HepG2 (cell line): ENCODE results near the gene ZC3H14. TPM values are rescaled to one million over a fixed set of nuclear protein-coding genes. Genes with fewer than 3 reads are reported as not detected.

Source experiments
- ATAC-seq: fragments of 200-7000 bp; cut with Tn5 transposase; 3 replicates; pipeline ENCODE4 v1.9.1; 2020; ENCODE audit warnings: mild to moderate bottlenecking, moderate library complexity
- BruUV-seq: library from RNA; stranded (reverse); fragments of 400-500 nt; replicated peaks from 2 replicates; lab custom pipeline; 2021; lab: Mats Ljungman, UMichigan
- CTCF ChIA-PET: fragments of 300-600 bp; formaldehyde crosslinking; extraction: SDS; loops from one replicate; lab custom pipeline; 2021; ENCODE audit warnings: low total read pairs, inconsistent platforms, low intra/inter-chr PET ratio; lab: Yijun Ruan, JAX
- POLR2A ChIA-PET: fragments of 350-600 bp; sonication (Branson Sonifier 250); formaldehyde crosslinking; loops from one replicate; lab custom pipeline; 2020; ENCODE audit warnings: antibody characterized with exemption, inconsistent platforms; lab: Yijun Ruan, JAX
- DNase-seq: peaks from one replicate; pipeline ENCODE4 v3.0.0-alpha.2; 2015; ENCODE audit warnings: low spot score
- FAIRE-seq: peaks from 3 replicates; lab custom pipeline; 2011; peaks lifted over from hg19 to GRCh38; lab: Jason Lieb, UNC
- H2AFZ ChIP-seq: one replicate; pipeline ENCODE4 v1.6.1; 2011; ENCODE audit warnings: low read length, inconsistent platforms
- H3K27ac ChIP-seq: fragments of 300-600 bp; 3 replicates; pipeline ENCODE4 v1.8.0; 2011; ENCODE audit warnings: mixed run types, mild to moderate bottlenecking, mixed read lengths, low read length, inconsistent platforms; ENCODE audit not compliant: insufficient read depth; ENCODE audit errors: extremely low read length
- H3K27me3 ChIP-seq, 2 experiments: fragments of 200-600 bp in 1 of 2; 2 replicates in 1 of 2; 3 replicates in 1 of 2; pipeline versions ENCODE4 v1.6.0 to v1.8.0; 2011; ENCODE audit warnings: low read length in 2 of 2, mild to moderate bottlenecking in 2 of 2, moderate library complexity in 2 of 2, inconsistent platforms in 1 of 2; ENCODE audit not compliant: insufficient read depth in 2 of 2, control insufficient read depth in 1 of 2
- H3K36me3 ChIP-seq, 2 experiments: fragments of 200-600 bp in 1 of 2; replicated peaks in 1 of 2; 2 replicates in 1 of 2; 3 replicates in 1 of 2; pipeline versions ENCODE4 v1.5.1 to v1.8.0; 2011; ENCODE audit warnings: low read length in 2 of 2, inconsistent platforms in 1 of 2; ENCODE audit not compliant: insufficient read depth in 2 of 2, control insufficient read depth in 1 of 2
- H3K4me1 ChIP-seq: 2 replicates; pipeline ENCODE4 v1.5.1; 2012; ENCODE audit warnings: low read length, inconsistent platforms; ENCODE audit not compliant: insufficient read depth
- H3K4me2 ChIP-seq: 2 replicates; pipeline ENCODE4 v1.6.0; 2011; ENCODE audit warnings: low read depth, low read length, inconsistent platforms
- H3K4me3 ChIP-seq, 3 experiments: fragments of 200-600 bp in 1 of 3; sonication (generic), shearing (Covaris generic) in 1 of 3; replicated peaks in 1 of 3; 2 replicates each; pipeline ENCODE4 v1.5.1; 2011 to 2016; ENCODE audit warnings: low read length in 3 of 3, inconsistent platforms in 2 of 3, low read depth in 2 of 3, mild to moderate bottlenecking in 2 of 3, control low read depth in 1 of 3, mixed read lengths in 1 of 3; ENCODE audit not compliant: insufficient read depth in 1 of 3
- H3K79me2 ChIP-seq: one replicate; pipeline ENCODE4 v1.6.1; 2011; ENCODE audit warnings: low read length, inconsistent platforms; ENCODE audit not compliant: insufficient read depth
- H3K9ac ChIP-seq: 2 replicates; pipeline ENCODE4 v1.6.0; 2011; ENCODE audit warnings: mild to moderate bottlenecking, low read depth, low read length, inconsistent platforms; ENCODE audit not compliant: insufficient read depth
- H3K9me3 ChIP-seq: 2 replicates; pipeline ENCODE4 v1.5.1; 2012; ENCODE audit warnings: mild to moderate bottlenecking, low read length
- H4K20me1 ChIP-seq: 2 replicates; pipeline ENCODE4 v1.6.0; 2011; ENCODE audit warnings: inconsistent platforms, mild to moderate bottlenecking, low read length, moderate library complexity; ENCODE audit not compliant: insufficient read depth
- HNF4A ChIP-seq: sonication (generic); formaldehyde crosslinking; IDR thresholded peaks from 2 replicates; pipeline ENCODE4 v1.4.0; 2020; ENCODE audit warnings: missing genetic modification reagents
- PHF21A ChIP-seq: sonication (generic); formaldehyde crosslinking; IDR thresholded peaks from 2 replicates; pipeline ENCODE4 v1.5.0; 2020; ENCODE audit warnings: mild to moderate bottlenecking, missing genetic modification reagents
- ZMYM3 ChIP-seq: sonication (generic); formaldehyde crosslinking; IDR thresholded peaks from 2 replicates; pipeline ENCODE4 v1.5.1; 2020; ENCODE audit warnings: mild to moderate bottlenecking, missing genetic modification reagents
- ZMYM4 ChIP-seq: sonication (generic); formaldehyde crosslinking; IDR thresholded peaks from 2 replicates; pipeline ENCODE4 v1.8.1; 2023; ENCODE audit warnings: mild to moderate bottlenecking, missing genetic modification reagents
- ZNF850 ChIP-seq: sonication (generic); formaldehyde crosslinking; conservative IDR thresholded peaks from 2 replicates; pipeline ENCODE4 v1.9.0; 2021; ENCODE audit warnings: mild to moderate bottlenecking, missing genetic modification reagents
- WGBS: methylation state at CpG from one replicate; pipeline ENCODE4 v1.1.6; 2017; ENCODE audit warnings: low lambda C conversion rate; 5-methylcytosine and 5-hydroxymethylcytosine counted together
- in situ Hi-C: cut with HindIII; loops from 2 replicates; pipeline ENCODE4 v1.10.0; 2017; ENCODE audit warnings: low pct_unique_long_range_greater_than_20kb; ENCODE audit not compliant: extremely low pct_ligation_motif_present
- intact Hi-C: fragments of 100-400 bp; cut with micrococcal nuclease; formaldehyde crosslinking; loops from one replicate; pipeline ENCODE4 v1.10.0; 2022; ENCODE audit not compliant: unreplicated experiment
- polyA plus RNA-seq, 8 experiments: library from polyadenylated mRNA; depleted of rRNA in 3 of 8; stranded (reverse) in 7 of 8; unstranded in 1 of 8; fragments of >200 nt; fragmentation: Illumina TruSeq in 4 of 8; extraction: Trizol in 4 of 8; gene quantifications; 2 replicates each; pipeline versions ENCODE4 v1.2.1 to v1.2.3, GENCODE V29; 2011 to 2016; ENCODE audit warnings: low read depth in 4 of 8, missing spikeins in 1 of 8, mixed read lengths in 1 of 8; ENCODE audit not compliant: insufficient read depth in 1 of 8
- small RNA-seq, 3 experiments: library from RNA; depleted of rRNA; stranded (forward); fragments of <200 nt; gene quantifications; one replicate each; pipeline ENCODE3, GENCODE V24; 2012; ENCODE audit warnings: low read depth in 2 of 3, low replicate concordance in 1 of 3; ENCODE audit not compliant: insufficient read length in 3 of 3, insufficient read depth in 2 of 3
- total RNA-seq, 5 experiments: library from RNA; depleted of rRNA; stranded (reverse); fragments of >200 nt; fragmentation: Illumina TruSeq; extraction: Trizol; gene quantifications; 2 replicates each; pipeline ENCODE4 v1.2.3, GENCODE V29; 2016; ENCODE audit warnings: low read depth in 1 of 5
- TF ChIP-seq, protein P1 (sequence below): sonication (generic); formaldehyde crosslinking; IDR thresholded peaks from 2 replicates; pipeline ENCODE4 v1.5.1; 2020; ENCODE audit warnings: mild to moderate bottlenecking, missing genetic modification reagents, moderate library complexity

The ZC3H14 gene
- total and polyA plus RNA-seq, 2 of the 13 experiments (the other 11 are each of a cell fraction or from before 2014, with no cell fraction given): 65.1 to 67.5 TPM

DNA sequence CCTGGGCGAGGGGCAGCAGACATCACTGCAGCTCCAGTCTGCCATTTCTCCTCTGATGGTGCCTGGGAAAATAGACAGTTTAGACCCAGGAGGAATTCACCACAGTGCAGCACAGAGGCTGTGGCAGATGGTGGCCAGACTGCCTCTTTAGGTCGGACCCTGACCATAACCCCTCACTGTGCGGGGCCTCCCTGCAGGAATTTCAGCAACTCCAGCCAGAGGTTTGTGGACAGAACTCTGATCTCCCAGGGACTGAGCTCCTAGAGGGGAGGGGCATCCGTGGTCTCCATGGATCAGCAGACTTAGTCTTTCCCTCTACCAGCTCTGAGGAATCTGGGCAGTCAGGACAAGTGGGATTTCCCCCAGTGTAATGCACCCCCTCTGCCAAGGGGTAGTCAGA, 106.5 kb downstream of the ZC3H14 start:
- Histone ChIP-seq H3K79me2 (no peaks in the 10 kb centered on the region), H3K4me2 (peak overlapping the region; percentile 60), H3K27ac (no peak overlapping the region), H2AFZ (no peak overlapping the region), H3K4me1 (peaks cover 19% of the 10 kb centered on the region), H3K4me3 (peak overlapping the region in 1 of 3 experiments; percentile 32; a peak in 1 of 6 replicates), H3K27me3 (no peaks in the 10 kb centered on the region), H3K9me3 (no peaks in the 10 kb centered on the region), H4K20me1 (no peaks in the 10 kb centered on the region), H3K36me3 (no peaks in the 10 kb centered on the region), H3K9ac (no peak overlapping the region)
- FAIRE-seq: no peak
- peak; percentile 87 for ATAC-seq
- peak; percentile 17 for DNase-seq
- TF ChIP-seq, protein P1, sequence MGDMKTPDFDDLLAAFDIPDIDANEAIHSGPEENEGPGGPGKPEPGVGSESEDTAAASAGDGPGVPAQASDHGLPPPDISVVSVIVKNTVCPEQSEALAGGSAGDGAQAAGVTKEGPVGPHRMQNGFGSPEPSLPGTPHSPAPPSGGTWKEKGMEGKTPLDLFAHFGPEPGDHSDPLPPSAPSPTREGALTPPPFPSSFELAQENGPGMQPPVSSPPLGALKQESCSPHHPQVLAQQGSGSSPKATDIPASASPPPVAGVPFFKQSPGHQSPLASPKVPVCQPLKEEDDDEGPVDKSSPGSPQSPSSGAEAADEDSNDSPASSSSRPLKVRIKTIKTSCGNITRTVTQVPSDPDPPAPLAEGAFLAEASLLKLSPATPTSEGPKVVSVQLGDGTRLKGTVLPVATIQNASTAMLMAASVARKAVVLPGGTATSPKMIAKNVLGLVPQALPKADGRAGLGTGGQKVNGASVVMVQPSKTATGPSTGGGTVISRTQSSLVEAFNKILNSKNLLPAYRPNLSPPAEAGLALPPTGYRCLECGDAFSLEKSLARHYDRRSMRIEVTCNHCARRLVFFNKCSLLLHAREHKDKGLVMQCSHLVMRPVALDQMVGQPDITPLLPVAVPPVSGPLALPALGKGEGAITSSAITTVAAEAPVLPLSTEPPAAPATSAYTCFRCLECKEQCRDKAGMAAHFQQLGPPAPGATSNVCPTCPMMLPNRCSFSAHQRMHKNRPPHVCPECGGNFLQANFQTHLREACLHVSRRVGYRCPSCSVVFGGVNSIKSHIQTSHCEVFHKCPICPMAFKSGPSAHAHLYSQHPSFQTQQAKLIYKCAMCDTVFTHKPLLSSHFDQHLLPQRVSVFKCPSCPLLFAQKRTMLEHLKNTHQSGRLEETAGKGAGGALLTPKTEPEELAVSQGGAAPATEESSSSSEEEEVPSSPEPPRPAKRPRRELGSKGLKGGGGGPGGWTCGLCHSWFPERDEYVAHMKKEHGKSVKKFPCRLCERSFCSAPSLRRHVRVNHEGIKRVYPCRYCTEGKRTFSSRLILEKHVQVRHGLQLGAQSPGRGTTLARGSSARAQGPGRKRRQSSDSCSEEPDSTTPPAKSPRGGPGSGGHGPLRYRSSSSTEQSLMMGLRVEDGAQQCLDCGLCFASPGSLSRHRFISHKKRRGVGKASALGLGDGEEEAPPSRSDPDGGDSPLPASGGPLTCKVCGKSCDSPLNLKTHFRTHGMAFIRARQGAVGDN (CRISPR knock-in tag): 0 out of 2 replicates have a peak, but pooled peaks have one; percentile 11
- TF ChIP-seq ZMYM4 (CRISPR knock-in tag) (peak; percentile 18; the same call in 1 of the 2 replicates), PHF21A (CRISPR knock-in tag) (peak; percentile 33; the same call in 1 of the 2 replicates), ZMYM3 (CRISPR knock-in tag) (peak; percentile 23; the same call in 1 of the 2 replicates), ZNF850 (CRISPR knock-in tag) (no peak), HNF4A (peak; percentile 26; the same call in 1 of the 2 replicates)
- CTCF ChIA-PET: no interaction called here
- in situ Hi-C loops (loop anchor here (10.0 kb wide), 1 partner anchor 345 kb away; no protein-coding TSS in a partner anchor), intact Hi-C loops (no loop called here)
- POLR2A ChIA-PET: no interaction called here
- no TSS peak for BruUV-seq
- 0% methylated on average over 1 of the region's 4 CpGs for WGBS

Small RNAs within 50 kb of the gene (small RNA-seq; reads per million reads assigned to genes)
- 0 reads per million in 3 experiments for gene RNU4-22P

Other genes with a start within 250 kb of the ZC3H14 start
- gene KCNK10, start 239.8 kb upstream of the ZC3H14 start, total RNA-seq (2016; rRNA removed; fragmentation: Illumina TruSeq; extraction: Trizol): not detected in 2 replicates
- gene KCNK10, start 239.8 kb upstream of the ZC3H14 start, polyA plus RNA-seq (2011; rRNA removed): not detected in 2 replicates
- 4.9 and 5.5 TPM in 2 replicates for gene SPATA7, start 177.4 kb upstream of the ZC3H14 start, total RNA-seq (2016; rRNA removed; fragmentation: Illumina TruSeq; extraction: Trizol)
- 3.6 and 3.8 TPM in 2 replicates for gene SPATA7, start 177.4 kb upstream of the ZC3H14 start, polyA plus RNA-seq (2011; rRNA removed)
- gene PTPN21, start 8.0 kb upstream of the ZC3H14 start, total RNA-seq (2016; rRNA removed; fragmentation: Illumina TruSeq; extraction: Trizol): 3.3 and 3.7 TPM in 2 replicates
- 2.0 and 2.8 TPM in 2 replicates for gene PTPN21, start 8.0 kb upstream of the ZC3H14 start, polyA plus RNA-seq (2011; rRNA removed)
- 0.11 and 0.13 TPM in 2 replicates for gene EML5, start 229.9 kb downstream of the ZC3H14 start, total RNA-seq (2016; rRNA removed; fragmentation: Illumina TruSeq; extraction: Trizol)
- gene EML5, start 229.9 kb downstream of the ZC3H14 start, polyA plus RNA-seq (2011; rRNA removed): not detected in 2 replicates